ENCODE measurements around the gene ZNF880. TPM values are rescaled to one million over a fixed set of nuclear protein-coding genes. Genes with fewer than 3 reads are reported as not detected.

Gene ZNF880
- total RNA-seq, result 10 to 100 TPM; 14.8 to 18.6 TPM

DNA sequence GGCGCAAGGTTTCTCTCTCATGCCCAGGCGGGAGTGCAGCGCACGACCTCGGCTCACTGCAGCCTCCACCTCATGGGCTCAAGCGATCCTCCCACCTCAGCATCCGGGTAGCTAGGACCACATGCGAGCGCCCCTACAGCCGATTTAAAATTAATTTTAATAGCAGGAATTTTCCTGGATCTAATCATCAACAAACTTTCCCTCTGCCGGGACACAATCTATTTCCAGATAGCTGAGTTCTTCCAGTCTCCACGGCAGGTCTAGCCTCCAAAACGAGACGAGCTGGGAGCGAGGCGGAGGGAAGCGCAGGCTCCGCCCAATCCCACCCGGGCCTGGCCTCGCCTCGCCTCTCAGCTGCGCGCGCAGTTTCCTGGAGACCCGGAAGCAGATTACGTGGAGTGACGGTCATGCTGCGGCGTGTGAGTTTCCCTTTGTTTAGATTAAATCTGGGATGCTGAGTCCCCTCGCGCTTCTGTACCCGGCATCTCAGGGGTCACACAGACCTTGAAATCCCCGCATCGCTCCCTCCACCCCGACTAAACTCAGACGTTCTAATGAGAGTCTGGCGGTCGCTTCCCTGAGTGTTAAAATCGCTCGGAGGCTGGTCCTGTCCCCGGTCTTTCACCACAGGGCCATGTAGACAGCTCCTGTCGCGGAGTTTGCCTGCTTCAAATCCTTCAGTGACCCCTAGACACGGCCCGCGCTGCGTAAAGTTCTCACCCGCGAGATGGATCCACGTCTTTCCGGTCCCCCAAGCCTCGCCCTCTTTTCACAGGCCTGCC, at the start of gene ZNF880:
Gene ZNF880, plus strand, starts transcription at position 365 of the 782 bp plus-strand sequence. Its CDS starts 43 bp downstream, at position 408.

DNA sequence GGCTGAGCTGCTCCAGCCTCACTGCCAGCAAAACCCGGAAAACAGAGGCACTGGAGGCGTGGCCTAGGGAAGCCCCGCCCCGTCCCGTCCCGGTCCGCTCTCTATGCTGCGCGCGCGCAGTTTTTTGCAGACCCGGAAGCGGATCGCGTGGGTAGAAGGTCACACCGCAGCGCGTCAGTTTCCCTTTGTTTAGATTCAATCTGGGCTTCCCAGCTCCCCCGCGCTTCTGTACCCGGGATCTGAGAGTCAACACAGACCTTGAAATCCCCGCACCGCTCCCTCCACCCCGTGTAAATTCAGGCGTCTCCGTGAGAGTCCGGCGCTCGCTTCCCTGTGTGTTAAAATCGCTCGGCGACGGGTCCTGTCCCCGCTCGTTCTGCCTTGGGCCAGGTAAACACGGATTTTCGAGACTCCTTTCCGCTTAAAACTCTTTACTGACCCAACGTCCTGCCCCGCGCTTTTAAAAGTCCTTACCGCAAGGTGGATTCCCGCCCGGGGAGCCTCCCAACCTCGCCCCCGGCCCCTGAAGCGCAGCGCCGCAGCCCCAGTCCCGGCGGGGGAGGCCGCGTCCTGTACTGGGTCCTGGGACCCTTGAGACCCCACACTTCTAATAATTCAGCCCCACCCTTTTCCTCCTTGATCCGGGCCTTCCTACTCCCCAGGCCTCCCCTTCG, 33.5 kb upstream of the ZNF880 start, which contains the start of gene ZNF610:
Gene ZNF610, plus strand, starts transcription at position 127 of the 674 bp plus-strand sequence. CDS start 12,930 bp downstream, outside the sequence.

DNA sequence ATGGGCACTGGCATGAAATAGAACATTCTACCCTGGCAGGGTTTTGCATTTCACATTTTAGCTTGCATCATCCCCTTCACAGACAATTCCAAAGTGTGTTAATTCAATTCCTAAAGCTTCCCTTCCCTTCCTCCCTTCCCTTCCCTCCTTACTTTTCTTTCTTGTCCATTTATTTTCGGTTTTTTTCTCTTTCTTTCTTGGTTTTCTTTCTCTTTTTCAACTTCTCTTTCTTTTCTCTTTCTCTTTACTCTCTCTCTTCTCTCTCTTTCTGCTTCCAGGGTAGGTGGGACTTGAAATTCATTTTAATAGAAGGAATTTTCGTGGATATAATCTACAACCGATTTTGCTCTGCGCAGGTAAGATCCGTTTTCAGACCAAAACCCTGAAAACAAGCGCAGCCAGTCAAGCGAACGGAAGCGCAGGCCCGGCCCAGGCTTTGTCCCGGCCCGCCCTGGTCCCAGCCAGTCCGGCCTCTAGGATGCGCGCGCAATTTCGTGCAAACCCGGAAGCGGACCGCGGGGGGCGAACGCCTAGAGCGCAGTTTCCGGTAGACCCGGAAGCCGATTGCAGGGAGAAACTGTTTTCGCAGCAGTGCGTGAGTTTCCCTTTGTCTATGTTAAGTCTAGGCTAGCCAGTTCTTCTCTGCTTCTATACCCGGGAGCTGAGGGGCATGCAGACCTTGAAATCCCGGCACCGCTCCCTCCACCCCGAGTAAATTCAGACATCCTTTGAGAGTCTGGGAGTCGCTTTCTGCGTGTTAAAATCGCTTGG, 27.8 kb downstream of the ZNF880 start, which contains the start of gene ZNF528:
Gene ZNF528, plus strand, starts transcription at position 540 of the 771 bp plus-strand sequence. CDS start 4,165 bp downstream, outside the sequence.

DNA sequence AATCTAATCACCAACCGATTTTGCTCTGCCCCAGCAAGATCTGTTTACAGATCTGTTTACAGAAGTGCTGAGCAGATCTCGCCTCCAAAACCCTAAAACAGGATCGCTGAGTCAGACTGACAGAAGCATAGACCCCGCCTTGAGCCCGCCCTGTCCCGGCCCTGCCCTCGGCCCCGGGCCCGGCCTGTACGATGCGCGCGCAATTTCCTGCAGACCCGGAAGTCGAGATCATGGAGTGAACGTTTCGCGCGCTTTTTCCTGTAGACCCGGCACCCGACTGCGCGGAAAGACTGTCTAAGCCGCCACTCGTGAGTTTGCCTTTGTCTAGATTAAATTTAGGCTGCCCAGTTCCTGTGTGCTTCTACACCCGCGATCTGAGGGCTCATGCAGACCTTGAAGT, 59.2 kb downstream of the ZNF880 start, which contains the start of gene ZNF534:
Gene ZNF534, plus strand, starts transcription at position 212 of the 400 bp plus-strand sequence. CDS start 2,327 bp downstream, outside the sequence.

Small RNA genes lying within 50 kb of the gene (small RNA-seq; reads per million reads assigned to genes)
- 0 reads per million in 2 donors for gene AC010332.1

Other genes with a start within 250 kb of the ZNF880 start
- gene ZNF616, start 230.0 kb upstream of the ZNF880 start, total RNA-seq, result 1 to 10 TPM; 7.9 to 9.0 TPM
- gene ZNF836, start 198.3 kb upstream of the ZNF880 start, total RNA-seq, result 1 to 10 TPM; 3.3 to 3.8 TPM
- gene PPP2R1A, start 179.9 kb upstream of the ZNF880 start, total RNA-seq, result 100 to 1,000 TPM; 128 to 137 TPM
- 1 to 10 TPM; 7.2 to 8.0 TPM for gene ZNF766, start 100.3 kb upstream of the ZNF880 start, total RNA-seq
- gene ZNF480, start 72.8 kb upstream of the ZNF880 start, total RNA-seq, result 1 to 10 TPM; 6.3 to 9.6 TPM
- gene ZNF610, start 33.7 kb upstream of the ZNF880 start, total RNA-seq, result 1 to 10 TPM; 2.0 to 3.8 TPM
- gene ZNF528, start 27.9 kb downstream of the ZNF880 start, total RNA-seq, result 10 to 100 TPM in 1 of 2 donors, 1 to 10 TPM in 1; 10.0 to 18.6 TPM
- under 1 TPM in 1 of 2 donors, not detected in 1; under 0.01 TPM for gene ZNF534, start 59.2 kb downstream of the ZNF880 start, total RNA-seq
- under 1 TPM; 0.69 to 1.00 TPM for gene ZNF578, start 83.6 kb downstream of the ZNF880 start, total RNA-seq
- gene ZNF808, start 157.7 kb downstream of the ZNF880 start, total RNA-seq, result 10 to 100 TPM; 15.8 to 23.6 TPM
- gene ZNF701, start 200.4 kb downstream of the ZNF880 start, total RNA-seq, result 10 to 100 TPM; 12.0 to 12.3 TPM

Measured in melanocyte of skin (primary cell).